Heart left ventricle (tissue), 16 donors: ENCODE results near the gene HEXA. TPM values are rescaled to one million over a fixed set of nuclear protein-coding genes. Genes with fewer than 3 reads are reported as not detected.
A peak's percentile ranks its signal among the peaks of the same experiment; 100 is the strongest.

ENCODE experiments used
- ATAC-seq, 4 donors: fragments of 200-7000 bp; cut with Tn5 transposase; one replicate each; pipeline ENCODE4 v1.9.1; 2020 to 2022; ENCODE audit warnings: moderate library complexity in 4 of 4, mild to moderate bottlenecking in 3 of 4, moderate number of reproducible peaks in 1 of 4
- DNase-seq, 5 donors: peaks; one replicate each; pipeline ENCODE4 v3.0.0-alpha.2; 2020
- H3K27ac ChIP-seq, 12 donors: fragments of 200-600 bp; sonication (generic) in 4 of 12; one replicate each; pipeline versions ENCODE4 v1.5.0 to v1.8.0; 2016 to 2022; ENCODE audit warnings: mild to moderate bottlenecking in 2 of 12
- H3K27me3 ChIP-seq, 9 donors: fragments of 200-600 bp; sonication (generic) in 2 of 9; one replicate each; pipeline versions ENCODE4 v1.5.1 to v1.8.0; 2016 to 2022; ENCODE audit warnings: mild to moderate bottlenecking in 3 of 9
- H3K36me3 ChIP-seq, 9 donors: fragments of 200-600 bp; sonication (generic) in 2 of 9; one replicate each; pipeline versions ENCODE4 v1.5.0 to v1.8.0; 2018 to 2022; ENCODE audit warnings: mild to moderate bottlenecking in 2 of 9
- H3K4me1 ChIP-seq, 12 donors: fragments of 200-600 bp; sonication (generic) in 4 of 12; one replicate each; pipeline versions ENCODE4 v1.5.0 to v1.8.0; 2016 to 2022; ENCODE audit warnings: mild to moderate bottlenecking in 3 of 12
- H3K4me3 ChIP-seq, 12 donors: fragments of 200-600 bp; sonication (generic) in 4 of 12; one replicate each; pipeline versions ENCODE4 v1.5.0 to v1.8.0; 2017 to 2022; ENCODE audit warnings: mild to moderate bottlenecking in 9 of 12, moderate library complexity in 4 of 12
- H3K9me3 ChIP-seq, 12 donors: fragments of 200-600 bp; sonication (generic) in 4 of 12; one replicate each; pipeline versions ENCODE4 v1.5.0 to v1.8.0; 2016 to 2022; ENCODE audit warnings: mild to moderate bottlenecking in 1 of 12
- CTCF ChIP-seq, 12 donors: fragments of 200-600 bp; sonication (generic) in 4 of 12; IDR thresholded peaks; one replicate each; pipeline versions ENCODE4 v1.5.0 to v1.8.0; 2018 to 2022; ENCODE audit warnings: antibody characterized with exemption in 12 of 12, mild to moderate bottlenecking in 5 of 12
- POLR2A ChIP-seq, 2 donors: fragments of 450-650 bp; IDR thresholded peaks; one replicate each; pipeline ENCODE4 v1.6.1; 2017; ENCODE audit warnings: antibody characterized with exemption in 2 of 2, mild to moderate bottlenecking in 2 of 2, moderate library complexity in 2 of 2
- WGBS, 4 donors: extraction: QIAGEN DNeasy Blood & Tissue Kit in 2 of 4; methylation state at CpG; one replicate each; pipeline versions ENCODE4 v1.1.5 to v1.1.7; 2013 to 2018; 5-methylcytosine and 5-hydroxymethylcytosine counted together
- intact Hi-C, 10 donors: fragments of 100-400 bp; cut with DNase I; formaldehyde crosslinking; loops; one replicate each; pipeline versions ENCODE4 v1.11.1 to v1.14.2; 2022
- polyA plus RNA-seq, 2 donors: library from polyadenylated mRNA; stranded (reverse); fragments of 200-250 nt; gene quantifications; one replicate each; pipeline ENCODE4 v1.2.3, GENCODE V29; 2013
- total RNA-seq, 9 donors: library from RNA; depleted of rRNA in 2 of 9; stranded (reverse); fragments of >200 nt in 2 of 9; fragmentation: NEBNext Ultra II Directional in 3 of 9; extraction: Animal tissue kit (Norgen Biotek cat#: 25700) in 3 of 9; gene quantifications; one replicate each; pipeline versions ENCODE4 v1.1.0 to v1.2.4, GENCODE V29; 2016 to 2023
- donor health status: ischemic (EF 13 %, LVEDD 7.1; RV severe dilation, severe dysfunction).
- donor health status: healthy with polysubstance abuse.
- donor health status: DM: no; HTN: yes; CAD: no.
- donor health status: DM: no; HTN: no; CAD: no.
- donor health status: ischemic (EF 25% LVEDD 6.9; RV normal size, moderate dysfunction).
- donor health status: ischemic (EF 25% LVEDD 5.7; RV mildly dilated, moderate dysfunction).
- donor health status: healthy.
- donor health status: DM: yes; HTN: yes; CAD: no.
- donor health status: ischemic (EF 35%, LVEDD 5.7; RV mildly dilated, moderate dysfunction).
- donor health status: nonischemic (EF 11% LVEDD 7.7; RV severe dilation, severe dysfunction).
- donor health status: DM: yes; HTN: yes; CAD: no.
- donor health status: PGD.
- donor health status: ischemic (EF 29% LVEDD 5.4; RV normal size, mild dysfunction).
- donor health status: nonischemic (EF 23%, LVEDD 6.1; RV moderate dilation, normal function).

The HEXA gene
- total and polyA plus RNA-seq, 11 donors: 40.8 to 181 (median 71.3) TPM

GRCh38 chr15:72358650-72359171 lies 17.1 kb downstream of the HEXA start:
- no peaks in the 10 kb centered on the region for H3K9me3 ChIP-seq
- H3K4me3 ChIP-seq: peak overlapping the region in 1 of 12 donors; percentile 10
- intact Hi-C loops: no loop called here
- H3K36me3 ChIP-seq: peaks cover 0 to 50% (median 30%) of the 10 kb centered on the region in 9 donors
- 35 to 63% (median 47%) methylated on average over 6 to 7 of the region's 7 CpGs for WGBS, 4 donors
- DNase-seq (peak; percentile 58 to 75 (median 66)), ATAC-seq (peak; percentile 88 to 96 (median 90))
- H3K27me3 ChIP-seq: no peaks in the 10 kb centered on the region
- TF ChIP-seq CTCF (IDR thresholded peaks at IDR 0.05) (no peak), POLR2A (IDR thresholded peaks at IDR 0.05) (no peak)
- peak overlapping the region in 10 of 12 donors; percentile 11 to 74 (median 52) for H3K27ac ChIP-seq
- peaks cover 0 to 52% (median 20%) of the 10 kb centered on the region in 12 donors for H3K4me1 ChIP-seq

- DNase-seq (no peak), ATAC-seq (no peak)
- TF ChIP-seq POLR2A (IDR thresholded peaks at IDR 0.05) (no peak), CTCF (IDR thresholded peaks at IDR 0.05) (no peak)
- intact Hi-C loops: no loop called here
- 66 to 79% (median 76%) methylated on average over 3 of the region's 3 CpGs for WGBS, 4 donors
- Histone ChIP-seq H3K9me3 (no peaks in the 10 kb centered on the region), H3K27me3 (no peaks in the 10 kb centered on the region), H3K36me3 (peaks cover 0 to 53% (median 36%) of the 10 kb centered on the region in 9 donors), H3K4me1 (peaks cover 0 to 52% (median 20%) of the 10 kb centered on the region in 12 donors), H3K27ac (peak overlapping the region in 9 of 12 donors; percentile 12 to 64 (median 53)), H3K4me3 (no peak overlapping the region)
Measured at GRCh38 chr15:72358121-72358520, 17.7 kb downstream of the HEXA start.

- H3K27me3 ChIP-seq: no peaks in the 10 kb centered on the region
- H3K36me3 ChIP-seq: peaks cover 0 to 78% (median 71%) of the 10 kb centered on the region in 9 donors
- no peaks in the 10 kb centered on the region for H3K9me3 ChIP-seq
- no peak overlapping the region for H3K27ac ChIP-seq
- WGBS, 4 donors: 73 to 94% (median 90%) methylated on average over 1 of the region's 1 CpG
- intact Hi-C loops: no loop called here
- peaks cover 0 to 31% (median 17%) of the 10 kb centered on the region in 12 donors for H3K4me1 ChIP-seq
- no peak for ATAC-seq
- no peak for DNase-seq
- no peak overlapping the region for H3K4me3 ChIP-seq
- TF ChIP-seq CTCF (IDR thresholded peaks at IDR 0.05) (no peak), POLR2A (IDR thresholded peaks at IDR 0.05) (no peak)
Measured at GRCh38 chr15:72354496-72354895, 21.3 kb downstream of the HEXA start.

- peaks cover 0 to 90% (median 84%) of the 10 kb centered on the region in 9 donors for H3K36me3 ChIP-seq
- 95 to 100% (median 97%) methylated on average over 2 of the region's 2 CpGs for WGBS, 4 donors
- no peak overlapping the region for H3K4me3 ChIP-seq
- no peak for ATAC-seq
- peaks cover 0 to 18% (median 7%) of the 10 kb centered on the region in 12 donors for H3K4me1 ChIP-seq
- no peaks in the 10 kb centered on the region for H3K27me3 ChIP-seq
- H3K9me3 ChIP-seq: no peaks in the 10 kb centered on the region
- H3K27ac ChIP-seq: no peak overlapping the region
- DNase-seq: no peak
- intact Hi-C loops: no loop called here
- no peak for TF ChIP-seq CTCF (IDR thresholded peaks at IDR 0.05)
- TF ChIP-seq POLR2A (IDR thresholded peaks at IDR 0.05): no peak
Measured at GRCh38 chr15:72353266-72353665, 22.5 kb downstream of the HEXA start.
